Upper lobe of right lung (tissue), 1 donor: ENCODE measurements around the gene TAX1BP3. TPM values are rescaled to one million over a fixed set of nuclear protein-coding genes. Genes with fewer than 3 reads are reported as not detected.

Source experiments
- ATAC-seq: fragments of 200-7000 bp; cut with Tn5 transposase; one replicate; pipeline ENCODE4 v1.9.1; 2020; ENCODE audit warnings: mild to moderate bottlenecking, moderate library complexity
- DNase-seq: peaks from one replicate; pipeline ENCODE4 v3.0.0-alpha.2; 2020
- H3K27ac ChIP-seq: fragments of 200-600 bp; one replicate; pipeline ENCODE4 v1.8.0; 2022
- H3K27me3 ChIP-seq: fragments of 200-600 bp; one replicate; pipeline ENCODE4 v1.8.0; 2022; ENCODE audit warnings: mild to moderate bottlenecking
- H3K36me3 ChIP-seq: fragments of 200-600 bp; one replicate; pipeline ENCODE4 v1.8.0; 2022
- H3K4me1 ChIP-seq: fragments of 200-600 bp; one replicate; pipeline ENCODE4 v1.8.0; 2022
- H3K4me3 ChIP-seq: fragments of 200-600 bp; one replicate; pipeline ENCODE4 v1.8.0; 2022; ENCODE audit warnings: mild to moderate bottlenecking
- H3K9me3 ChIP-seq: fragments of 200-600 bp; one replicate; pipeline ENCODE4 v1.8.0; 2022
- intact Hi-C: fragments of 100-400 bp; cut with DNase I; formaldehyde crosslinking; loops from one replicate; pipeline ENCODE4 v1.11.0; 2022
- total RNA-seq: library from RNA; stranded (reverse); fragmentation: NEBNext Ultra II Directional; extraction: Animal tissue kit (Norgen Biotek cat#: 25700); gene quantifications from one replicate; pipeline ENCODE4 v1.2.1, GENCODE V29; 2021
- TF ChIP-seq, protein P1 (sequence below): fragments of 200-600 bp; IDR thresholded peaks from one replicate; pipeline ENCODE4 v1.8.0; 2022; ENCODE audit warnings: antibody characterized with exemption
- donor health status: DM: no; HTN: yes; CAD: no; lungs with severe emphysema.

Gene TAX1BP3
- total RNA-seq, 1 donor from 2014 or later: 108 TPM

DNA sequence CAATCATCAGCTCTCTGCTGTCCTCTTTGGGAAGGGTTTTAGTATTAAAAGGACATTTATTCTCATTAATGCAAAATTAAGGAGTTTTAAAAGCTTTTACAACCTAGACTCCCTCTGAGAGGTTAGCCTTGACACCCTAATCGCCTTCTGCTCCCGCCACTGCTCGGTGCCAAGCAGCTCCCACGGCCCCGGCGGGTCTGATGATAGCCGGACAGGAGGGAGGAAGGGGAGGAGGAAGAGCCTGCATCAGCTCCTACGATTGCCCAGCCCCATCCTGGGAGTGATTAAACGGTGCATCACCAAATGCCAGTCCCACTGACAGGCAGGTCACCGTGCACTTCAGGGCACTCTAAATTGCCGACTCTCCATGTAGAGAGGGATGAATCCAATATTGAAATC is 40.6 kb downstream of the TAX1BP3 start:
- Histone ChIP-seq H3K27ac (no peak overlapping the region), H3K4me3 (no peak overlapping the region), H3K9me3 (no peaks in the 10 kb centered on the region), H3K27me3 (no peaks in the 10 kb centered on the region), H3K36me3 (peaks cover 44% of the 10 kb centered on the region), H3K4me1 (no peaks in the 10 kb centered on the region)
- TF ChIP-seq, protein P1, sequence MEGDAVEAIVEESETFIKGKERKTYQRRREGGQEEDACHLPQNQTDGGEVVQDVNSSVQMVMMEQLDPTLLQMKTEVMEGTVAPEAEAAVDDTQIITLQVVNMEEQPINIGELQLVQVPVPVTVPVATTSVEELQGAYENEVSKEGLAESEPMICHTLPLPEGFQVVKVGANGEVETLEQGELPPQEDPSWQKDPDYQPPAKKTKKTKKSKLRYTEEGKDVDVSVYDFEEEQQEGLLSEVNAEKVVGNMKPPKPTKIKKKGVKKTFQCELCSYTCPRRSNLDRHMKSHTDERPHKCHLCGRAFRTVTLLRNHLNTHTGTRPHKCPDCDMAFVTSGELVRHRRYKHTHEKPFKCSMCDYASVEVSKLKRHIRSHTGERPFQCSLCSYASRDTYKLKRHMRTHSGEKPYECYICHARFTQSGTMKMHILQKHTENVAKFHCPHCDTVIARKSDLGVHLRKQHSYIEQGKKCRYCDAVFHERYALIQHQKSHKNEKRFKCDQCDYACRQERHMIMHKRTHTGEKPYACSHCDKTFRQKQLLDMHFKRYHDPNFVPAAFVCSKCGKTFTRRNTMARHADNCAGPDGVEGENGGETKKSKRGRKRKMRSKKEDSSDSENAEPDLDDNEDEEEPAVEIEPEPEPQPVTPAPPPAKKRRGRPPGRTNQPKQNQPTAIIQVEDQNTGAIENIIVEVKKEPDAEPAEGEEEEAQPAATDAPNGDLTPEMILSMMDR: no peak
- intact Hi-C loops: no loop called here
- DNase-seq: no peak
- no peak for ATAC-seq

DNA sequence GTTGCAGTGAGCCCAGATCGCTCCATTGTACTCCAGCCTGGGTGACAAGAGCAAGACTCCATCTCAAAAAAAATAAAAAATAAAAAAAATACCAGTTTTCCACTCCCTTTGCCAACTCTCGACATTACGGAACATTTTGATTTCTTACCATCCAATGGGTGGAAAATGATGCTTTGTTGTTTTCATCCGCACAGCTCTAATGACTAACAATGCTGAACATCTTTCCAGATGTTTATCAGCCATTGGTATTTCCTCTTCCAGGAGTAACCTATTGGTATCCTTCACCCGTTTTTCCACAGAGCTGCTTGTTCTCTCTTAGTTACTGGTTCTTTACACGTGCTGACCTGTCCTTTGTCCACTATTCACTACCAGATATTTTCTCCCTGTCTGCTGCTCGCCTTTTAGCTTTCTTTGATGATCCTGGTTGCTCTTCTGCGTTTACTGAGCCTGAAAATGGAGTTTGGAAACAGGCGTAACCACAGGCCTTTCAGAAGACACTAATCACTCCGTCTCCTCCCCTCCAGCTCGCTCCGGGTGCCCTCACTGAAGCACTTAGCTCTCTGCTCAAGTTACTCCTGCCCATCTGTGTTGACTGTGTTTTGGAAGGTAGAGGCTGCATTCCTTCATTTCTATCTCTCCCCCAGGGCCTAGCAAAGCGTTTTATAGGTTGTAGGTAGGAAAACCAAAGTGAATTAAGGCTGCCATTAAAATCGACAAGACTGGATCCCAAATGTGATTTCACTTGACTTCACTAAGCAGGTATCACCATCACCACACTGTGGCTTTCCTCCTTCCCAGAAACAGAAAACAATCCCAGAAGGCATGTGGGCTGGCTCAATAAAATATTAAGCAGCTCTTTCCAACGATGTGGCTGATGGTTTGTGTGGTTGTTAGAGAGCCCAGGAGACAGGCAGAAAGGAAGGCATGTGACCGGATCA is 41.3 kb downstream of the TAX1BP3 start:
- H3K9me3 ChIP-seq: no peaks in the 10 kb centered on the region
- H3K27ac ChIP-seq: no peak overlapping the region
- intact Hi-C loops: no loop called here
- no peak for DNase-seq
- peaks cover 50% of the 10 kb centered on the region for H3K36me3 ChIP-seq
- no peak overlapping the region for H3K4me3 ChIP-seq
- H3K4me1 ChIP-seq: no peaks in the 10 kb centered on the region
- no peaks in the 10 kb centered on the region for H3K27me3 ChIP-seq
- no peak for ATAC-seq
- TF ChIP-seq, protein P1: no peak

DNA sequence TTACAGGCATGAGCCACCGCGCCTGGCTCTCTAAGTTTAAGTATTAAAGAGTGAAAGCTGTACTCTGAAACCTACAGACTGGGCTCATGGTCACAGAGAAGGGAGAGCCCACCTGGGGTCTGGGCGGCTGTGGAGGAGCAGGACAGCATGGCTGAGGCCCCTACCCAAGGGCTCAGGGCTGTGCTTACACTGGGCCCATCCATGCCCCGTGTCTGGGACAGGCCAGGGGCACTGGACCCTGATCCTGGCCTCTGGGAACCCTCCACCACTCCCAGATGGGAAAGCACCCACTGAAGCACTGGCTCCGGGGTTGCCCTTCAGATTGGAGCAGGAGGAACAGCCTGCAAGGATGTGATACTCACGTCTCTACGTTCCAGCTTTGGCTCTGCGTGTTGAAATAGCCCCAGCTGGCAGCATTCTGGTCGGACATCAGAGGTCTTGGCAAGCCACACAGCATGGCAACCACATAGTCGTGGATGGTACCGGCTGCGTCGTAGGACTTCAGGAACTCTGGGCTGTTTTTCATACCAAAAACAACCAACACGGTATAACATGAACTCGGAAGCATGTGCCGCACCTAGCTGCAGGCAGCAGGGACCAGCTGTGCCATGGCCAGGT is 45.3 kb downstream of the TAX1BP3 start:
- no peaks in the 10 kb centered on the region for H3K9me3 ChIP-seq
- H3K36me3 ChIP-seq: peaks cover 73% of the 10 kb centered on the region
- H3K27ac ChIP-seq: no peak overlapping the region
- ATAC-seq: peak; percentile 30
- H3K4me3 ChIP-seq: no peak overlapping the region
- TF ChIP-seq, protein P1: no peak
- intact Hi-C loops: no loop called here
- H3K4me1 ChIP-seq: no peaks in the 10 kb centered on the region
- DNase-seq: no peak
- H3K27me3 ChIP-seq: no peaks in the 10 kb centered on the region

DNA sequence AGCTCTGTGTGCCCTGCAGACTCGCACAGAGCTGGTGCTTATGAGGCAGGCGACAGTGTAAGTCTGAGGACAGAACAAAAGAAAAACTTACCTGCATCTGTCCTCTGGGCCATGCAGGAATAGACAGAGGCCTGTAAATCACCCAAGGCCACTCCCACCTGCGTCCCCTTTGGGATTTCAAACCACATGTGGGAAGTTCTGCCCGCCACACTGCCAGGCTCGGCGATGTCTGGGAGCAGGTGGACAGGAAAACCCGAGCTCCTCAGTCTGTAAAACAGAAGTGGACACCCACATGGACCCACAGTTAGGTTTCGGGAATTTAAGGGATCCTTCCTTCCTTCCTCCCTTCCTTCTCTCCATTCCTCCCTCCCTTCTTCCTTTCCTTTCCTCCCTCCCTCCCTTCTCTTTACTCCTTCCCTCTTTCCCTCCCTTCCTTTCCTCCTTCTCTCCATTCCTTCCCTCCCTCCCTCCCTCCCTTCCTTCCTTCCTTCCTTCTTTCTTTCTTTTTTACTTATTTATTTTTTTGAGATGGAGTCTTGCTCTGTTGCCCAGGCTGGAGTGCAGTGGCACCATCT is 47.1 kb downstream of the TAX1BP3 start:
- H3K36me3 ChIP-seq: peaks cover 76% of the 10 kb centered on the region
- H3K4me1 ChIP-seq: no peaks in the 10 kb centered on the region
- DNase-seq (no peak), ATAC-seq (no peak)
- intact Hi-C loops: no loop called here
- TF ChIP-seq, protein P1: no peak
- H3K9me3 ChIP-seq: no peaks in the 10 kb centered on the region
- H3K27me3 ChIP-seq: no peaks in the 10 kb centered on the region
- H3K27ac ChIP-seq: no peak overlapping the region
- H3K4me3 ChIP-seq: no peak overlapping the region

DNA sequence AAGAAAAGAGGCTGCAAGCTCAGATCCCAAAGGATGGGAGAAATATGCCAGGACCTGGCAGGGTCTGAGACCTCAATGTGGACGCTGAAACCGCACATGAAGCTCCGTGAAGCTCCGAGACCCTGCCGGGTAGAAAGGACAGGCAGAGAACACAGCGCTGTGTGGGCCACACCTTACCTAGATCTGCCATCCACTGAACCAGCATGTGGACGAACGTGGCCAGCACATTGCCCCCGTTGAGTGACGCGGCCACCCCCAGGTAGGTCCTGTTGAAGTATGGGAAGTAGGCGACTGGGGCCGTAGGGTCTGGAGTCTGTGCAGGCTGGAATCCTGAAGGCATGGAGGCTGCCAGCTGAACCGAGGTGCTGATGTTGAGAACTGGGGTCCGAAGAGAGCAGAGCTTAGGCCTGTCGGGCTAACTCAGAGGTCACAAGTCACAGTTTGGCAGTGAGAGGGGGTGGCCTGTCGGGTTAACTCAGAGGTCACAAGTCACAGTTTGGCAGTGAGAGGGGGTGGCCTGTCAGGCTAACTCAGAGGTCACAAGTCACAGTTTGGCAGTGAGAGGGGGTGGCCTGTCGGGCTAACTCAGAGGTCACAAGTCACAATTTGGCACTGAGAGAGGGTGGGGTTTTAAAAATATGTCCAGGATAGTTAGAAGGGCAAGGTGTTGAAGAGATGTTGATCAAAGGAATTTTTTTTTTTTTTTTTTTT is 53.1 kb downstream of the TAX1BP3 start:
- DNase-seq (no peak), ATAC-seq (no peak)
- H3K9me3 ChIP-seq: no peaks in the 10 kb centered on the region
- peaks cover 74% of the 10 kb centered on the region for H3K36me3 ChIP-seq
- TF ChIP-seq, protein P1: no peak
- no peaks in the 10 kb centered on the region for H3K4me1 ChIP-seq
- no peak overlapping the region for H3K27ac ChIP-seq
- intact Hi-C loops: no loop called here
- H3K27me3 ChIP-seq: no peaks in the 10 kb centered on the region
- H3K4me3 ChIP-seq: no peak overlapping the region
